HCT116 (cell line): ENCODE measurements around the gene GTF3C4.

ENCODE experiments used
- JUND ChIP-seq: IDR thresholded peaks from 2 replicates; pipeline ENCODE4 v1.6.1; 2012
- TF ChIP-seq, protein P1 (sequence below): IDR thresholded peaks from 2 replicates; pipeline ENCODE4 v1.6.1; 2012
- TF ChIP-seq, protein P2 (sequence below), 3 experiments: fragments of 200-600 bp in 1 of 3; sonication (generic) in 1 of 3; IDR thresholded peaks in 2 of 3; conservative IDR thresholded peaks in 1 of 3; 2 replicates each; pipeline ENCODE4 v1.5.1; 2012 to 2017; ENCODE audit warnings: low read depth in 2 of 3, low read length in 2 of 3, antibody characterized with exemption in 1 of 3, borderline replicate concordance in 1 of 3, control low read depth in 1 of 3, mild to moderate bottlenecking in 1 of 3, mixed read lengths in 1 of 3, mixed run types in 1 of 3, moderate library complexity in 1 of 3; ENCODE audit not compliant: insufficient read depth in 1 of 3

DNA sequence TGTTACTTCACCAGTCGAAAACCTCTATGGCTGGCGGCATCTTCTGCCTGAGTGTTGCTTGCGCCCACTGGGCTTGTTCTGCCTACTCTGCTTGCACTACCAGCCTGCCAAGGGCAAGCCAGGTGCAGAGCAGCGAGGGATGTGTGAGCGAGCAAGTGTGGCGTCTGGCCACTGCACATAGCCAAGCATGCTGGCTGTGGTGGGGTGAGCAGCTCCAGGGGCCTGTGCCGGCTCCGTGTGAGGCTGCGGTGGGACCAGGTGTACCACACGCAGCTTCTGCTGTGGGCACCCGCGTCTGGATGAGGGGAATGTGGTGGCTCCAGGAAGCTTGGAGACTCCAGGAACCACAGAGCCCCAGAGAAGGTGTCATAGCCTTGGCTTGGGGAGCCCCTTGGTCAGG lies 51.4 kb downstream of the GTF3C4 start:
- TF ChIP-seq, protein P1, sequence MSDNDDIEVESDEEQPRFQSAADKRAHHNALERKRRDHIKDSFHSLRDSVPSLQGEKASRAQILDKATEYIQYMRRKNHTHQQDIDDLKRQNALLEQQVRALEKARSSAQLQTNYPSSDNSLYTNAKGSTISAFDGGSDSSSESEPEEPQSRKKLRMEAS = no peak
- TF ChIP-seq, protein P2, sequence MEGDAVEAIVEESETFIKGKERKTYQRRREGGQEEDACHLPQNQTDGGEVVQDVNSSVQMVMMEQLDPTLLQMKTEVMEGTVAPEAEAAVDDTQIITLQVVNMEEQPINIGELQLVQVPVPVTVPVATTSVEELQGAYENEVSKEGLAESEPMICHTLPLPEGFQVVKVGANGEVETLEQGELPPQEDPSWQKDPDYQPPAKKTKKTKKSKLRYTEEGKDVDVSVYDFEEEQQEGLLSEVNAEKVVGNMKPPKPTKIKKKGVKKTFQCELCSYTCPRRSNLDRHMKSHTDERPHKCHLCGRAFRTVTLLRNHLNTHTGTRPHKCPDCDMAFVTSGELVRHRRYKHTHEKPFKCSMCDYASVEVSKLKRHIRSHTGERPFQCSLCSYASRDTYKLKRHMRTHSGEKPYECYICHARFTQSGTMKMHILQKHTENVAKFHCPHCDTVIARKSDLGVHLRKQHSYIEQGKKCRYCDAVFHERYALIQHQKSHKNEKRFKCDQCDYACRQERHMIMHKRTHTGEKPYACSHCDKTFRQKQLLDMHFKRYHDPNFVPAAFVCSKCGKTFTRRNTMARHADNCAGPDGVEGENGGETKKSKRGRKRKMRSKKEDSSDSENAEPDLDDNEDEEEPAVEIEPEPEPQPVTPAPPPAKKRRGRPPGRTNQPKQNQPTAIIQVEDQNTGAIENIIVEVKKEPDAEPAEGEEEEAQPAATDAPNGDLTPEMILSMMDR (IDR thresholded peaks at IDR 0.05 in 2 of 3, conservative IDR thresholded peaks at IDR 0.05 in 1 of 3; ENCODE audit: borderline replicate concordance in 1 of 3, insufficient read depth in 1 of 3, low read depth in 2 of 3, low read length in 2 of 3) = no peak
- TF ChIP-seq JUND = no peak
